Kidney capillary endothelial cell (primary cell): ENCODE data around the gene AFF4.
"Not testable (repeated sequence)": the region's sequence is repeated elsewhere in the genome, so short reads cannot be mapped to it uniquely, and the experiment has no call there.

Source experiments
- DNase-seq: peaks from one replicate; pipeline ENCODE4 v3.0.0-alpha.2; 2018; ENCODE audit warnings: low spot score

The AFF4 gene

GRCh38 chr5:132952829-132953228 is 10.6 kb downstream of the AFF4 start:
- DNase-seq: no peak

GRCh38 chr5:132951897-132952296 is 11.5 kb downstream of the AFF4 start:
- no peak for DNase-seq

GRCh38 chr5:132949136-132949535 is 14.3 kb downstream of the AFF4 start:
- no peak for DNase-seq

- DNase-seq: peak; percentile 72
These were observed 15.8 kb downstream of the AFF4 start for GRCh38 chr5:132947671-132948070.

- DNase-seq: not testable (repeated sequence)
These were observed 18.1 kb downstream of the AFF4 start for GRCh38 chr5:132945315-132945714.

GRCh38 chr5:132943362-132944022 is 19.9 kb downstream of the AFF4 start:
- DNase-seq: no peak

GRCh38 chr5:132941331-132941730 is 22.1 kb downstream of the AFF4 start:
- no peak for DNase-seq

GRCh38 chr5:132928062-132928407 is 35.4 kb downstream of the AFF4 start:
- DNase-seq: no peak

GRCh38 chr5:132927355-132928061 is 35.9 kb downstream of the AFF4 start:
- DNase-seq: no peak

GRCh38 chr5:132926437-132926836 is 37.0 kb downstream of the AFF4 start:
- DNase-seq: no peak

- DNase-seq: no peak
These were observed 47.3 kb downstream of the AFF4 start for GRCh38 chr5:132916086-132916485.

- DNase-seq: peak; percentile 66
These were observed 47.8 kb downstream of the AFF4 start for GRCh38 chr5:132915681-132916080.

- no peak for DNase-seq
These were observed 53.7 kb downstream of the AFF4 start for GRCh38 chr5:132909702-132910101.

GRCh38 chr5:132907161-132907560 is 56.3 kb downstream of the AFF4 start:
- DNase-seq: peak; percentile 23

- no peak for DNase-seq
These were observed 57.5 kb downstream of the AFF4 start for GRCh38 chr5:132905938-132906337.

GRCh38 chr5:132901730-132902129 is 61.7 kb downstream of the AFF4 start:
- DNase-seq: no peak

GRCh38 chr5:132901036-132901435 is 62.4 kb downstream of the AFF4 start:
- no peak for DNase-seq

GRCh38 chr5:132898094-132898493 is 65.3 kb downstream of the AFF4 start:
- no peak for DNase-seq

- no peak for DNase-seq
These were observed 66.7 kb downstream of the AFF4 start for GRCh38 chr5:132896685-132897084.

GRCh38 chr5:132895719-132896305 is 67.6 kb downstream of the AFF4 start:
- DNase-seq: no peak

GRCh38 chr5:132890817-132891216 is 72.6 kb downstream of the AFF4 start:
- DNase-seq: no peak

GRCh38 chr5:132889501-132889900 is 73.9 kb downstream of the AFF4 start:
- no peak for DNase-seq

- no peak for DNase-seq
These were observed 76.2 kb downstream of the AFF4 start for GRCh38 chr5:132887283-132887682.
